Muscle layer of duodenum (tissue), 2 donors: Measurements from ENCODE around the gene TPM1.

Experiments
- H3K27ac ChIP-seq: one replicate; pipeline ENCODE4 v1.7.0; 2013; ENCODE audit warnings: mild to moderate bottlenecking, low read length
- H3K27me3 ChIP-seq: one replicate; pipeline ENCODE4 v1.7.0; 2013; ENCODE audit warnings: low read depth, mild to moderate bottlenecking, control low read depth, low read length
- H3K36me3 ChIP-seq, 2 donors: one replicate each; pipeline ENCODE4 v1.7.0; 2013; ENCODE audit warnings: low read length in 2 of 2, control low read depth in 1 of 2, mild to moderate bottlenecking in 1 of 2; ENCODE audit not compliant: insufficient read depth in 2 of 2, control insufficient read depth in 1 of 2
- H3K4me1 ChIP-seq, 2 donors: one replicate each; pipeline ENCODE4 v1.7.0; 2013; ENCODE audit warnings: low read length in 2 of 2, mild to moderate bottlenecking in 2 of 2, control low read depth in 1 of 2, moderate library complexity in 1 of 2; ENCODE audit not compliant: insufficient read depth in 2 of 2, control insufficient read depth in 1 of 2
- H3K4me3 ChIP-seq, 2 donors: one replicate each; pipeline ENCODE4 v1.7.0; 2013; ENCODE audit warnings: low read length in 2 of 2, low read depth in 1 of 2, mild to moderate bottlenecking in 1 of 2
- H3K9me3 ChIP-seq, 2 donors: one replicate each; pipeline ENCODE4 v1.7.0; 2013; ENCODE audit warnings: low read length in 2 of 2, control low read depth in 1 of 2, mild to moderate bottlenecking in 1 of 2; ENCODE audit not compliant: control insufficient read depth in 1 of 2
- donor health status: healthy.

Gene TPM1

DNA sequence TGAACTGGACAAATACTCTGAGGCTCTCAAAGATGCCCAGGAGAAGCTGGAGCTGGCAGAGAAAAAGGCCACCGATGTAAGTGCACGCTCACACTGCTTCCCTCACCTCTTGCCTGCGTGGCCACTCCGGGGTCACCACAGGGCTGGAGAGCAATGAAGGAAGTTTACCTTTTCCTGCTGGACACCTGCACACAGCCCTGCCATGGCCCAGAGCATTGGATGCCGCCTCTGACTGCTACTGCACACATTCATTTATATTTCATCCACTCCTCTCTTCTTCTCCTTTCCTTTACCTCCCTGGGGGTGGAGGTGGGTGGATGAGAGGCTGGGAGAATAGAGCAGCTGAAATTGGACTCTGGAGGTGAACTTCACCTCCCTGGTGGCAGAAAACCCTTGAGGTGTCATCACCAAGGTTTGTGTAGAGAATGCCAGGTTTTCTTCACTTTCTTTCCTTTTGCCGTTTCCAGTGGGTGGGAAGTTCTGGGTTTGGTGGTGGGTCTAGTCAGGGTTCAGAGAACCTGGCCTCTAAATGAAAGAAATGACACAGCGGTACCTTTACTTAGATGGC lies 1.6 kb downstream of the TPM1 start:
- Histone ChIP-seq H3K4me1 (peaks cover under 1 to 11% of the 10 kb centered on the region in 2 donors), H3K4me3 (peak overlapping the region; percentile 72 to 84), H3K36me3 (peaks cover 7 to 10% of the 10 kb centered on the region in 2 donors), H3K27me3 (peaks cover 7% of the 10 kb centered on the region), H3K27ac (peak overlapping the region; percentile 91), H3K9me3 (no peaks in the 10 kb centered on the region)

DNA sequence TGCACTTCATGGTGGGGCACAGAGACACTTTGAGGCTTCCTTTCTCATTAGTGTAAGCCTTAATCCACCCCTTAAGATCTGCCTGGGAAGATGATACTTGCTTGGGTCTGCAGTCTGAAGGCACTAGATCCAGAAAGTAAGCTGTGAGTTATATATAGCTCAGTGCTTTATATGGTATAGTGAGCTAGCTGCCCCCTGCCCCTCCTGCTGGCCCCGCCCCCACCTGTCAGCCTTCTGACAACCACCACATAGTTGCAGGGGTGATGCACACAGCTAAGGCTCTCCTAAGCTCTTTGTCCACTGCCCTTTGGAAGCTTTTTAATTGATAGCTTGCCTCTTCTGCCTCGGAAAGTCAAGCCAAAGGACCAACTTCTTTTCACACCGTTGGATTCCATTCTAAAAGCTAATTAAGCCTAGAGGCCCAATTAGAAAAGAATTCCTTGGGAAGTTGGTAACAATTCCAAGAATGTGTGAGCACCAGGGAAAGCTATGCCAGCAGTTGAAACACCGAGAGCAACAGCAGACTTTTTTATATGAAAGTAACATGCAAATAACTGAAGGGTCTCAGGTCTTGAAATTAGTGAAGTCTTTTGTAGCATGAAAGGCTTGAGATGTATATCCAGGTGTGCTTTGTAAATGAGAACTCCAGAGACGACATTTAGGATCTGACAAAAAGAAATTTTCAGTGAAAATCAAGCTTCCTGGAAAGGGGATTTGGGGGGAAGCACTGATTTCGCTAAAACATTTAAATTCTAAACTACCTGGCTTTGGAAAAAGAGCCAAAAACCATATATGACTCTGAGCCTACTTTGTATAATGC lies 2.3 kb downstream of the TPM1 start:
- Histone ChIP-seq H3K4me1 (peaks cover 7 to 18% of the 10 kb centered on the region in 2 donors), H3K27me3 (peaks cover 7% of the 10 kb centered on the region), H3K9me3 (no peaks in the 10 kb centered on the region), H3K27ac (peak overlapping the region; percentile 91), H3K36me3 (peaks cover 7 to 10% of the 10 kb centered on the region in 2 donors), H3K4me3 (peak overlapping the region; percentile 72 to 84)

DNA sequence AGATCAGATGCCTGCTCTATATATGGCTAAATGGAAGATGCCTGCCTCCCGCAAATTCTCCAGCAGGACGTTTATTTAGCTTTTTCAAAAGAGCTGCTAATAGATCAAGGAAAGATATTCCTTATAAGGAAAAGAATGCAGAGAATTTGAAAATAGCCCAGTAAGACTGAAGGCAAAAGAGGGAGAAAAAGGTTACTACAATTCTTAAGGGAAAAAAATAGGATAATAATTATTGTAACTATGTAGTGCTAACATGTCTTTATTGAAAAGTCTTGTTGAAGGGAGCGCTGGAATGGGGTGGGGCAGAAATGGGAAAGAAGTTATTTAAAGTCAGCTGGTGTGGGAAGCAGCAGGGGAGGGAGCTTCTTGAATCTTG lies 2.9 kb downstream of the TPM1 start:
- H3K4me1 ChIP-seq: peaks cover 11 to 24% of the 10 kb centered on the region in 2 donors
- no peaks in the 10 kb centered on the region for H3K9me3 ChIP-seq
- peak overlapping the region; percentile 91 for H3K27ac ChIP-seq
- H3K36me3 ChIP-seq: peaks cover 7 to 12% of the 10 kb centered on the region in 2 donors
- peaks cover 7% of the 10 kb centered on the region for H3K27me3 ChIP-seq
- peak overlapping the region; percentile 72 to 84 for H3K4me3 ChIP-seq

DNA sequence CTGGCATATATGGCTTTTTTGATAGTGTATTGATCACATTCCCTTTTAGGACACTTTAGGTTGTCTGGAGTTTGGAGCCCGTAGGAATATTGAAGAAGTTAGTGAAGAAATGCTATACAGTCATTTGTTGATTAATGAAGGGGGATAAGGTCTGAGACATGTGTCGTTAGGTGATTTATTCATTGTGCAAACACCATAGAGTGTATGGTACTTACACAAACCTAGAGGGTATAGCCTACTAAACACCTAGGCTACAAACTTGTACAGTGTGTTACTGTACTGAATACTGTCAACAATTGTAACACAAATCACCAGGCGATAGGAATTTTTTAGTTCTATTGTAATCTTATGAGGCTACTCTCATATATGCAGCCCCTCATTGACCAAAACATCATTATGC lies 3.3 kb downstream of the TPM1 start:
- Histone ChIP-seq H3K4me1 (peaks cover 11 to 29% of the 10 kb centered on the region in 2 donors), H3K27me3 (peaks cover 7% of the 10 kb centered on the region), H3K4me3 (peak overlapping the region; percentile 72 to 84), H3K27ac (peak overlapping the region; percentile 91), H3K36me3 (peaks cover 7 to 12% of the 10 kb centered on the region in 2 donors), H3K9me3 (no peaks in the 10 kb centered on the region)

DNA sequence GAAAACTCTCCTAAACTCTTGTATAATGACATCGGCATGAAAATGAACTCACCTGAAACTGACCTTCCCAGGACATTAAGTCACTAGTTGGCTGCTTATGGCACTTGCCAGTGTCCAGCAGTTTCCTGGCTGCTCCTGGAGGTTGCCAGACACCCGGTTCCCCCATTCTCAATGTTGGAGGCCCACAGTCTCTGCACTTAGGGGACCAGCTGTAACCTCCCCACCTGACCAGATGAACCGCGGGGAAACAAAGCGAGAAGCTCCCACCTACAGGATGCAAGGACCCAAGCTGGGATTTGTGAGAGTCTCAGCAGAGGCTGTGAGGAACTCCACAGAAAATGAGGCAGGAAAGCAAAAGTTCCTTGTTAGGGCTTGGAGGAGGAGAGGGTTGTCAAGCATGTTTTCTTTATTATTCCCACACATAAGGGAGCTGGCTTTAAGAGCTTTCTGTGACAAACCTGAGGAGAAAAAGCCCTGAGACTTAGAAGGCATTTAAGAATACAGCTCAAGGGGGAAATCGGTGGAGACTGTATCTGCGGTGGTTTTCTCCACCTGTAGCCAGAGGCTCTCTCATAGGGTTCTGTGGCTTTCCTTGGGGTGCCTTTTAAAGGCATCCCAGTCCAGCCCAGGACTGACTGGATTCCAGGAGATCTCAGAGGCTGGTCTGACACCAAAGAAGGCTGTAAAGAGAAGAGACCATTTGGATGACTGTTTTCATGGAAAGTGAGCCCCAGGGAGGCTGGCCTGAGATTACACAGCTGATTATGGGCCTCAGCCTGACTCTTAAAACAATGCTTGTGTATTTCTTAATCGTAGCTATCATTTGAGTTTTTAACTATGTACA lies 4.6 kb downstream of the TPM1 start:
- Histone ChIP-seq H3K4me3 (peak overlapping the region; percentile 72 to 84), H3K9me3 (no peaks in the 10 kb centered on the region), H3K36me3 (peaks cover 7 to 12% of the 10 kb centered on the region in 2 donors), H3K4me1 (peaks cover 11 to 33% of the 10 kb centered on the region in 2 donors), H3K27ac (peak overlapping the region; percentile 91), H3K27me3 (peaks cover 7% of the 10 kb centered on the region)

DNA sequence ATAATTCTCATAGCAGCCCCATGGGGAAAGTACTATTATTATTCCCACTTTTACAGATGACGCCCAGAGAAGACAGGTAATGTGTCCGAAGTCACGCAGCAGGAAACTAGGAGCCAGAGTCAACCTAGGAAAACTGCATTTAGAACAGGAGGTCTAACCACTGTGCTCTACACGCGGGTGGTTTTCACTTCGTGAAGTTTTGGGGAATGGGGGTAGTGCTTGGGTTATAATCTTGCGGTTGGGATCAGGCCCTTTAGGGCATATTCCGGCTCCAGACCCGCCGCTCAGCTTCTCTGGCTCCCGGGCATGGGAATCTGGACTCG lies 5.2 kb downstream of the TPM1 start:
- Histone ChIP-seq H3K9me3 (no peaks in the 10 kb centered on the region), H3K27me3 (peaks cover 7% of the 10 kb centered on the region), H3K36me3 (peaks cover 7 to 12% of the 10 kb centered on the region in 2 donors), H3K4me3 (peak overlapping the region; percentile 72 to 84), H3K27ac (peak overlapping the region; percentile 91), H3K4me1 (peaks cover 15 to 39% of the 10 kb centered on the region in 2 donors)

DNA sequence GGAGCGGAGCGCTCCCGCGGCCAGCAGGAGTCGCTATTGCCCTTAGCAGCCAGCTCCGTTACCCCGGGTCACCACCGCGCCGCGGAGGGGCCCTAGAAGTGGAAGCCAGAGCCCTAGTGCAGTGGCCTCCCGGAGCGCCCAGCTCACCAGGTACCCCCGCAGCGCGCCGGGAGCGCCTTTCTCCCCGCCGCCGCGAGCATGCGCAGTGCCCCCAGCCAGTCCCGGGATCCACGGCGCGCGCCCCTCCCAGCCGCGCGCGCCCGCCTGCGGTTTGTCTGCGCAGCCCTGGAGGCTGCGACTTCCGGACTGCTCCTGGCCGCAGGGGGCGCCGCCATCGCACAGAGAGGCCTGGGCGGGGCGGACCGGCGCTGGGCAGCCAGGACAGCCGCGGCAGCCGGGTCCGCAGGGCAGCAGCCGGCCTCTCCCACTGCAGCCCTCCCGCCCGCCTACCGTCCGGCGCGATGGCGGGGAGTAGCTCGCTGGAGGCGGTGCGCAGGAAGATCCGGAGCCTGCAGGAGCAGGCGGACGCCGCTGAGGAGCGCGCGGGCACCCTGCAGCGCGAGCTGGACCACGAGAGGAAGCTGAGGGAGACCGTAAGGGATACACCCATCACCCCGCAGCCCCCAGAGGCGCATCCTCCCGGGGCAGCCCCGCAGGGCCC lies 5.7 kb downstream of the TPM1 start:
- Histone ChIP-seq H3K27me3 (peaks cover 7% of the 10 kb centered on the region), H3K9me3 (no peaks in the 10 kb centered on the region), H3K4me3 (peak overlapping the region; percentile 72 to 84), H3K27ac (peak overlapping the region; percentile 91), H3K36me3 (peaks cover 7 to 12% of the 10 kb centered on the region in 2 donors), H3K4me1 (peaks cover 16 to 44% of the 10 kb centered on the region in 2 donors)

DNA sequence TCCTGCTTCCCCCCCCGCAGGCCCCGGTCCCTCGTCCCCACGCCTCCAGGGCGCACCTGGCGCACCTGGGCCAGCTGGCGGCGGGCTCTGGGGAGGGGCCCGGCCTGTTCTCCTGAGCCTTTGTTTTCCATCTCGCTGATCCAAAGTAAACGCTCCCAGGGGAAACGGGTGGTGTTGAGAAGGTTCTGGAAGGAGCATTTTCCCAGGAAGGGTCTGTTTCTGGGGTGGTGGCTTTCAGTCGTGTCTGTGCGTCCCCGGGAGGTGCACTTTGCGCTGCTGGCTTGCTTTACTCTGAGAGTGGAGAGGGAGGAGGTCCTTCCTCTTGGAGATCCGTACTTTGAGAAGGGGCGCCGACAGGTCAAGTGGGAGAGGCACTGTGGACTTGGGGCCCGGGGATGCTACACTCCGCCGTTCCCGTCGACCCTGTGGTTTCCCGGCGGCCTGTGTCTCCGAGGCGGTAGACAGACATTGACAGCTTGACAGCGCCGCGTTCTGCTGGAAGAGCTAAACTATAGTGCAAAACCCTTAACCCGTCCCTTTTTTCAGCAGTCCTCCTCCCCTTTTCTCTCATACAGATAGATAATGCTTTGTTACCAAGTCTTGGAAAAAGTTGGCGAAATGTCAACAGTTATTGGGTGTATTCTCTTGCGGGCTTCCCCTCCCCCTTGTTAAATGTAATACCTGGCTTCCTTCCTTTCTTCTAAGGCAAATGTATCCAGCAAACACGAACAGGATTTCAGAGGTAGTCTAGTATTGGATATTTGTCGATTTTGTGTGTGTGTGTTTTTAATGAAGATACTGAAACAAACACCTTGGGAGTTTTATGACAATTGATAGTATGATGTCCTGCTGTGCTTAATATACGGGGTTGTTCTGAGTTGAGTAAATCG lies 6.5 kb downstream of the TPM1 start:
- Histone ChIP-seq H3K4me1 (peaks cover 18 to 43% of the 10 kb centered on the region in 2 donors), H3K4me3 (peak overlapping the region; percentile 72 to 84), H3K27me3 (peaks cover 5% of the 10 kb centered on the region), H3K27ac (peak overlapping the region; percentile 78), H3K9me3 (no peaks in the 10 kb centered on the region), H3K36me3 (peaks cover 7 to 12% of the 10 kb centered on the region in 2 donors)

DNA sequence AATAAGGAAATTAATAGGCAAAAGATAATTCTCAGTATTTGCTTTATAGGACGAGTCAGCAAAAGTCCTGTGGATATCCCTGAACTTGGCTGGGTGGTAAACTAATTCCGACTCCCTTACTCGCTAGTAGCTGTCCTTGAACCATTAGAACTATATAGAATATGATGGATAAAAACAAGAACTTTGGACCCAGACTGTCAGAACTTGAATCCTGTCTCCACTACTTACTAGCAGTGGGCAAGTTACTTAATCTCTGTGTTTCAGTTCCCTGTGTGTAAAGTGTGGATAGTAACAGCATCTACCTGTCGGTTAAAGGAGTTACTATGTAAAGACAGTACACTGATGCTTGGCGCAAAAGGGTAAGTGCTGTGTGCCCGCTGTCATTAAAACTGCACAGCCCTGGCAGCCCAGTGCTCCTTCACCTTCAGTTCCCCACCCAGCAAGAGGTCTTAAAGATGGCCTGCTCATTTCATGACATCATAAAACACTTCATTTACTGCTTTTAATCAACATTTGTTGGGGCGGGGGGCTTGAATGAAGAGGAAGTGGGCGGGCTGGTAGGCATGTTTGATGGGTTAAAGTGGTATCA lies 7.3 kb downstream of the TPM1 start:
- Histone ChIP-seq H3K27ac (peak overlapping the region; percentile 78), H3K4me1 (peaks cover 26 to 50% of the 10 kb centered on the region in 2 donors), H3K36me3 (peaks cover 8 to 13% of the 10 kb centered on the region in 2 donors), H3K27me3 (no peaks in the 10 kb centered on the region), H3K9me3 (no peaks in the 10 kb centered on the region), H3K4me3 (peak overlapping the region; percentile 72 to 84)

DNA sequence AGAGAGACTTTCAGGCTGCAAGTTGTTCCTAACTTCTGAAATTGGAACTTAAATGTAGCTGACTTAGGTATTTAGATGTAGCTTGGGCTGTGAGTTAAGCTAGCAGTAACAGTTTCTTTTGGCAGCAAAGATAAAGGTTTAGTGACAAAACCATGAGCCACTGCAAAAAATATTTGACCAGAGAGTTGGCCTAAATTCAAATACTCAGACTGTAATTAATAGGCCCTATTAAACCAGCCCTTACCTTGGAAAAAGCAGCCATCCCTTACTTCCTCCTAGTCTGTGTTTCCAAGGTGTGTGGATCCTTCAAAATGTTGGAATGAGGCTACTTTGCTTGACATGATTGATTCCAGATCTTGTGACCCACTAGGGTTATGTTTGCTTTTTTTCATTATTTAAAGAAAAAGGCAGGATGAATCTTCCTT lies 8.2 kb downstream of the TPM1 start:
- Histone ChIP-seq H3K4me3 (peak overlapping the region in 1 of 2 donors; percentile 84), H3K36me3 (peaks cover 11 to 13% of the 10 kb centered on the region in 2 donors)

More for the DNA sequence above, 8.2 kb downstream of the TPM1 start:
- Histone ChIP-seq H3K27me3 (no peaks in the 10 kb centered on the region), H3K27ac (peak overlapping the region; percentile 78), H3K9me3 (no peaks in the 10 kb centered on the region), H3K4me1 (peaks cover 32 to 59% of the 10 kb centered on the region in 2 donors)
